HEK293 (cell line): ENCODE results near the gene ZNF48.
A peak's percentile ranks its signal among the peaks of the same experiment; 100 is the strongest.

Source experiments
- BCL11A ChIP-seq: fragments of 450-650 bp; formaldehyde crosslinking; IDR thresholded peaks from 2 replicates; pipeline ENCODE4 v1.5.1; 2016; ENCODE audit warnings: low read depth, missing biosample characterization, missing genetic modification characterization
- INSM2 ChIP-seq: fragments of 450-650 bp; formaldehyde crosslinking; IDR thresholded peaks from 2 replicates; pipeline ENCODE4 v1.5.1; 2016; ENCODE audit warnings: missing biosample characterization, missing genetic modification characterization
- KLF9 ChIP-seq: fragments of 450-650 bp; formaldehyde crosslinking; IDR thresholded peaks from 2 replicates; pipeline ENCODE4 v1.5.1; 2016; ENCODE audit warnings: missing biosample characterization, missing genetic modification characterization, low read depth
- PATZ1 ChIP-seq: fragments of 450-650 bp; formaldehyde crosslinking; IDR thresholded peaks from 2 replicates; pipeline ENCODE4 v1.5.1; 2016; ENCODE audit warnings: missing biosample characterization, missing genetic modification characterization
- RBAK ChIP-seq: fragments of 450-650 bp; formaldehyde crosslinking; IDR thresholded peaks from 2 replicates; pipeline ENCODE4 v1.5.1; 2016; ENCODE audit warnings: missing biosample characterization, missing genetic modification characterization
- REPIN1 ChIP-seq: fragments of 450-650 bp; formaldehyde crosslinking; IDR thresholded peaks from 2 replicates; pipeline ENCODE4 v1.5.1; 2017; ENCODE audit warnings: missing biosample characterization, missing genetic modification characterization, low read depth
- ZBTB20 ChIP-seq: fragments of 450-650 bp; formaldehyde crosslinking; IDR thresholded peaks from 2 replicates; pipeline ENCODE4 v1.5.1; 2016; ENCODE audit warnings: missing biosample characterization, missing genetic modification characterization
- ZBTB48 ChIP-seq: fragments of 450-650 bp; formaldehyde crosslinking; IDR thresholded peaks from 2 replicates; pipeline ENCODE4 v1.5.1; 2016; ENCODE audit warnings: missing biosample characterization, missing genetic modification characterization
- ZBTB49 ChIP-seq: fragments of 450-650 bp; formaldehyde crosslinking; IDR thresholded peaks from 2 replicates; pipeline ENCODE4 v1.5.1; 2016; ENCODE audit warnings: missing biosample characterization, missing genetic modification characterization, low read depth
- ZBTB7A ChIP-seq: fragments of 450-650 bp; formaldehyde crosslinking; IDR thresholded peaks from 2 replicates; pipeline ENCODE4 v1.5.1; 2016; ENCODE audit warnings: low read depth, missing biosample characterization, missing genetic modification characterization
- ZNF112 ChIP-seq: fragments of 450-650 bp; formaldehyde crosslinking; IDR thresholded peaks from 2 replicates; pipeline ENCODE4 v1.5.0; 2017; ENCODE audit warnings: missing biosample characterization, missing genetic modification characterization
- ZNF114 ChIP-seq: fragments of 450-650 bp; formaldehyde crosslinking; IDR thresholded peaks from 2 replicates; pipeline ENCODE4 v1.5.0; 2017; ENCODE audit warnings: missing biosample characterization, missing genetic modification characterization
- ZNF140 ChIP-seq: fragments of 450-650 bp; formaldehyde crosslinking; IDR thresholded peaks from 2 replicates; pipeline ENCODE4 v1.5.1; 2016; ENCODE audit warnings: missing biosample characterization, missing genetic modification characterization
- ZNF146 ChIP-seq: fragments of 450-650 bp; formaldehyde crosslinking; IDR thresholded peaks from 2 replicates; pipeline ENCODE4 v1.5.1; 2016; ENCODE audit warnings: missing biosample characterization, missing genetic modification characterization
- ZNF175 ChIP-seq: fragments of 450-650 bp; formaldehyde crosslinking; IDR thresholded peaks from 2 replicates; pipeline ENCODE4 v1.5.1; 2016; ENCODE audit warnings: missing biosample characterization, missing genetic modification characterization
- ZNF202 ChIP-seq: fragments of 450-650 bp; formaldehyde crosslinking; IDR thresholded peaks from 2 replicates; pipeline ENCODE4 v1.5.1; 2016; ENCODE audit warnings: missing biosample characterization, missing genetic modification characterization, borderline replicate concordance
- ZNF223 ChIP-seq: fragments of 450-650 bp; formaldehyde crosslinking; IDR thresholded peaks from 2 replicates; pipeline ENCODE4 v1.5.1; 2016; ENCODE audit warnings: missing biosample characterization, missing genetic modification characterization
- ZNF23 ChIP-seq: fragments of 450-650 bp; formaldehyde crosslinking; IDR thresholded peaks from 2 replicates; pipeline ENCODE4 v1.5.1; 2016; ENCODE audit warnings: missing biosample characterization, missing genetic modification characterization, borderline replicate concordance
- ZNF302 ChIP-seq: fragments of 450-650 bp; formaldehyde crosslinking; IDR thresholded peaks from 2 replicates; pipeline ENCODE4 v1.5.1; 2016; ENCODE audit warnings: missing biosample characterization, missing genetic modification characterization, low read depth
- ZNF335 ChIP-seq: fragments of 450-650 bp; formaldehyde crosslinking; conservative IDR thresholded peaks from 2 replicates; pipeline ENCODE4 v1.5.1; 2016; ENCODE audit warnings: missing biosample characterization, missing genetic modification characterization
- ZNF350 ChIP-seq: fragments of 450-650 bp; formaldehyde crosslinking; IDR thresholded peaks from 2 replicates; pipeline ENCODE4 v1.5.0; 2017; ENCODE audit warnings: missing biosample characterization, mild to moderate bottlenecking, missing genetic modification characterization
- ZNF488 ChIP-seq: fragments of 450-650 bp; formaldehyde crosslinking; IDR thresholded peaks from 2 replicates; pipeline ENCODE4 v1.5.1; 2016; ENCODE audit warnings: missing biosample characterization, missing genetic modification characterization
- ZNF501 ChIP-seq: fragments of 450-650 bp; formaldehyde crosslinking; IDR thresholded peaks from 2 replicates; pipeline ENCODE4 v1.5.1; 2016; ENCODE audit warnings: missing biosample characterization, missing genetic modification characterization
- ZNF513 ChIP-seq: fragments of 450-650 bp; IDR thresholded peaks from 2 replicates; pipeline ENCODE4 v1.5.1; 2018; ENCODE audit warnings: missing biosample characterization, missing genetic modification characterization
- ZNF560 ChIP-seq: fragments of 450-650 bp; formaldehyde crosslinking; IDR thresholded peaks from 2 replicates; pipeline ENCODE4 v1.5.1; 2017; ENCODE audit warnings: missing biosample characterization, missing genetic modification characterization, borderline replicate concordance
- ZNF645 ChIP-seq: fragments of 450-650 bp; formaldehyde crosslinking; IDR thresholded peaks from 2 replicates; pipeline ENCODE4; 2016; ENCODE audit warnings: missing biosample characterization, missing genetic modification characterization
- ZNF664 ChIP-seq: fragments of 450-650 bp; formaldehyde crosslinking; IDR thresholded peaks from 2 replicates; pipeline ENCODE4 v1.5.1; 2016; ENCODE audit warnings: missing biosample characterization, missing genetic modification characterization
- ZNF670 ChIP-seq: fragments of 450-650 bp; formaldehyde crosslinking; IDR thresholded peaks from 2 replicates; pipeline ENCODE4 v1.5.1; 2016; ENCODE audit warnings: missing biosample characterization, missing genetic modification characterization, low read depth
- ZNF701 ChIP-seq: fragments of 450-650 bp; formaldehyde crosslinking; IDR thresholded peaks from 2 replicates; pipeline ENCODE4 v1.5.1; 2016; ENCODE audit warnings: missing biosample characterization, missing genetic modification characterization
- ZNF791 ChIP-seq: fragments of 450-650 bp; formaldehyde crosslinking; IDR thresholded peaks from 2 replicates; pipeline ENCODE4 v1.5.1; 2016; ENCODE audit warnings: missing biosample characterization, missing genetic modification characterization
- ZNF843 ChIP-seq: fragments of 450-650 bp; formaldehyde crosslinking; IDR thresholded peaks from 2 replicates; pipeline ENCODE4 v1.5.1; 2016; ENCODE audit warnings: missing biosample characterization, missing genetic modification characterization
- ZXDB ChIP-seq: fragments of 450-650 bp; formaldehyde crosslinking; IDR thresholded peaks from 2 replicates; pipeline ENCODE4 v1.5.1; 2016; ENCODE audit warnings: missing biosample characterization, missing genetic modification characterization

Gene ZNF48

GRCh38 chr16:30355144-30355953 is 39.9 kb upstream of the ZNF48 start, which contains the start of gene CD2BP2 (continued):
- TF ChIP-seq BCL11A (tag by site-specific recombination) (peak; percentile 99), ZNF488 (tag by site-specific recombination) (no peak), ZNF223 (tag by site-specific recombination) (no peak), ZNF560 (no peak), ZNF645 (tag by site-specific recombination) (peak; percentile 30; the same call in 1 of the 2 replicates), ZNF146 (no peak), ZNF335 (tag by site-specific recombination) (peak; percentile 88), ZNF112 (tag by site-specific recombination) (no peak), PATZ1 (tag by site-specific recombination) (peak; percentile 36), ZNF701 (tag by site-specific recombination) (no peak), ZNF302 (tag by site-specific recombination) (no peak), RBAK (tag by site-specific recombination) (no peak), ZBTB20 (tag by site-specific recombination) (peak; percentile 100), REPIN1 (tag by site-specific recombination) (no peak), ZBTB7A (tag by site-specific recombination) (peak; percentile 15; the same call in 1 of the 2 replicates), ZNF843 (tag by site-specific recombination) (peak; percentile 38), ZNF202 (no peak), ZBTB48 (peak; percentile 94), ZNF140 (tag by site-specific recombination) (no peak), ZNF175 (no peak), ZXDB (tag by site-specific recombination) (peak; percentile 92), ZBTB49 (no peak), ZNF670 (tag by site-specific recombination) (no peak), ZNF513 (tag by site-specific recombination) (peak; percentile 55; the same call in 1 of the 2 replicates), ZNF791 (tag by site-specific recombination) (no peak), ZNF114 (tag by site-specific recombination) (no peak), ZNF23 (tag by site-specific recombination) (no peak), INSM2 (peak; percentile 98), ZNF350 (tag by site-specific recombination) (no peak), ZNF664 (tag by site-specific recombination) (no peak), KLF9 (tag by site-specific recombination) (peak; percentile 74), ZNF501 (tag by site-specific recombination) (peak; percentile 82)
